ENCODE results near the gene TMPRSS12.
A peak's percentile ranks its signal among the peaks of the same experiment; 100 is the strongest.
"Not testable (repeated sequence)": the region's sequence is repeated elsewhere in the genome, so short reads cannot be mapped to it uniquely, and the experiment has no call there.

TMPRSS12 gene

DNA sequence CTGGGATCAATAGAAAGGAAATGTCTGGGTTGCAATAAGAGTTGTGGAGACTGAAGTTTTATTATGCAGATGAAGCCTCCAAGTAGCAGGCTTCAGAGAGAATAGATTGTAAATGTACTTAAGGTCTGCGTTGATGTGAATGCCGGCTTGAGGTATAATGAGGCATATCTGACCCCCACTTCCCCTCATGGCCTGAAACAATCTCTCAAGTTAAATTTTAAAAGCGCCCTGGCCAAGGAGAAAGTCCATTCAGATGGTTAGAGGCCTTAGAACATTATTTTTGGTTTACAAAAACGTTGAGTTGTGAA is 81.4 kb downstream of the TMPRSS12 start:
- H3K4me3 ChIP-seq: peak overlapping the region; percentile 95
- DNase-seq (ENCODE audit: low spot score): no peak
- peak overlapping the region; percentile 89 to 92 for H3K27ac ChIP-seq
- TF ChIP-seq, protein P1, sequence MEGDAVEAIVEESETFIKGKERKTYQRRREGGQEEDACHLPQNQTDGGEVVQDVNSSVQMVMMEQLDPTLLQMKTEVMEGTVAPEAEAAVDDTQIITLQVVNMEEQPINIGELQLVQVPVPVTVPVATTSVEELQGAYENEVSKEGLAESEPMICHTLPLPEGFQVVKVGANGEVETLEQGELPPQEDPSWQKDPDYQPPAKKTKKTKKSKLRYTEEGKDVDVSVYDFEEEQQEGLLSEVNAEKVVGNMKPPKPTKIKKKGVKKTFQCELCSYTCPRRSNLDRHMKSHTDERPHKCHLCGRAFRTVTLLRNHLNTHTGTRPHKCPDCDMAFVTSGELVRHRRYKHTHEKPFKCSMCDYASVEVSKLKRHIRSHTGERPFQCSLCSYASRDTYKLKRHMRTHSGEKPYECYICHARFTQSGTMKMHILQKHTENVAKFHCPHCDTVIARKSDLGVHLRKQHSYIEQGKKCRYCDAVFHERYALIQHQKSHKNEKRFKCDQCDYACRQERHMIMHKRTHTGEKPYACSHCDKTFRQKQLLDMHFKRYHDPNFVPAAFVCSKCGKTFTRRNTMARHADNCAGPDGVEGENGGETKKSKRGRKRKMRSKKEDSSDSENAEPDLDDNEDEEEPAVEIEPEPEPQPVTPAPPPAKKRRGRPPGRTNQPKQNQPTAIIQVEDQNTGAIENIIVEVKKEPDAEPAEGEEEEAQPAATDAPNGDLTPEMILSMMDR (IDR thresholded peaks at IDR 0.05): no peak

DNA sequence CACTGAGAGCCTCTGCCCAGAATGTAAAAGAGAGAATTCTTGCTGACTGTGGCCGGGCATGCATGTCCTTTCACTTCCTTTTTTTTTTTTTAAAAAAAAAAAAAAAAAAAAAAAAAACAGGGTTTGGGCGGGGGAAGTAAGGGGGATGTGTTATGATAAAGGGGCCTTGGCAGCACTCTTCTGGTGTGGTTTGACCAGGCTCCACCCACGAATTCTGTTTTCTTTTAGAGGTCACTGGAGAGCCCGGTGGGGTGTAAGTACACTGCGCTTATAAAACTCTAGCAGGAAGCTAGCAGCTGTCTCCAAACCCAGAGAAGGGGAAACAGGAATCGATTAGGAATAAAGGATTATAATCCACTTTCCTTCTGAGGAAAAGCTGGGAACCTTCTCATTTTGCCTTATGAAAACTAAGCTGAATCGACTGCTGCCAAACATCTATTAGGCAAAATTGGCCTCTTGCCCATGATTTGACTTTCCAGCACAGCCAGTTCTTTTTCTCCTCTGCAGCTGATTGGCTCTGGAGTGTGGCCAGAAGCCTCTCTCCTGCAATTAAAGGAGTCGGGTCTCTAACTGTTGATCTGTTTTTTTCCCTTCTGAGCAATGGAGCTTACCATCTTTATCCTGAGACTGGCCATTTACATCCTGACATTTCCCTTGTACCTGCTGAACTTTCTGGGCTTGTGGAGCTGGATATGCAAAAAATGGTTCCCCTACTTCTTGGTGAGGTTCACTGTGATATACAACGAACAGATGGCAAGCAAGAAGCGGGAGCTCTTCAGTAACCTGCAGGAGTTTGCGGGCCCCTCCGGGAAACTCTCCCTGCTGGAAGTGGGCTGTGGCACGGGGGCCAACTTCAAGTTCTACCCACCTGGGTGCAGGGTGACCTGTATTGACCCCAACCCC is 82.0 kb downstream of the TMPRSS12 start:
- DNase-seq (ENCODE audit: low spot score): peak; percentile 95
- TF ChIP-seq, protein P1 (IDR thresholded peaks at IDR 0.05): no peak
- Histone ChIP-seq H3K4me3 (peak overlapping the region; percentile 95), H3K27ac (peak overlapping the region; percentile 89 to 92)

DNA sequence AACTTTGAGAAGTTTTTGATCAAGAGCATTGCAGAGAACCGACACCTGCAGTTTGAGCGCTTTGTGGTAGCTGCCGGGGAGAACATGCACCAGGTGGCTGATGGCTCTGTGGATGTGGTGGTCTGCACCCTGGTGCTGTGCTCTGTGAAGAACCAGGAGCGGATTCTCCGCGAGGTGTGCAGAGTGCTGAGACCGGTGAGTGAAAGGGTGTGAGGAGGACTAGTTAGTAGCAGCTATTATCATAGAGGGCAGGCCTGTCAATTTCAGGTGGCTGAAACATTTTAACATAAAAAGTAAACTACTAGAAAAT is 82.6 kb downstream of the TMPRSS12 start:
- TF ChIP-seq, protein P1 (IDR thresholded peaks at IDR 0.05): no peak
- H3K4me3 ChIP-seq: peak overlapping the region; percentile 95
- DNase-seq (ENCODE audit: low spot score): no peak
- H3K27ac ChIP-seq: peak overlapping the region; percentile 89 to 92

DNA sequence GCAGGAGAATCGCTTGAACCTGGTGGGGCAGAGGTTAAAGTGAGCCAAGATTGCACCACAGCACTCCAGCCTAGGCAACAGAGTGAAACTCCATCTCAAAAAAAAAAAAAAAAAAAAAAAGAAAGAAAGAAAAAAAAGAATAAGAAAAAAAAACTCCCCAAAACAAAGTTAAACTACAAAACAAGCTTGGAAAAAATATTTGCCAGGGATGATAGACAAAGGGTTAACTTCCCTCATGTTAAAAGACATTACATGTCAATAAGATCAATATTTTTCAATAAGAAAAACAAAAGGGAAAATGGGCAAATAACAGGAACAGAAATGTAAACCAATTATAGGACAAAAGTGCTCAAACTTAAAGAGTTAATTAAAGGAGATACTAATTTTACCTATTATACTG is 83.2 kb downstream of the TMPRSS12 start:
- H3K27ac ChIP-seq: peak overlapping the region; percentile 89 to 92
- no peak for DNase-seq (ENCODE audit: low spot score)
- TF ChIP-seq, protein P1 (IDR thresholded peaks at IDR 0.05): no peak
- peak overlapping the region; percentile 95 for H3K4me3 ChIP-seq

DNA sequence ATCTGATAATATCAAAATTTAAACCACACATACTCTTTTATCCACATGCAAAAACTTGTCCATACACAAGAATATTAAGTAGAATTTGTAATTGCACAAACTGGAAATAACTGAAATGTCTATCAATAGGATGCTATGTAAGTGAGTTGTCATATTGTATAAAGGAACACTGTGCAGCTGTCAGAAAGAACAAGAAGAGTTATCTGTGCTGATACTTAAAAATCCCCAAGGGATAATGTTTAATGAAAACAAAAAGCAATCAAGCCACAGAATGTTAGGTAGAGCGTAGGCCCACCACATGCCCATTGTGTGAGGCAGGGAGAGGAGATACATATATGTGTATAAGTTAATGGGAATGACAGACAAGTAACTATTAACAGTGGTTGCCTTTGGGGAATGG is 83.7 kb downstream of the TMPRSS12 start:
- H3K4me3 ChIP-seq: peak overlapping the region; percentile 95
- DNase-seq (ENCODE audit: low spot score): no peak
- H3K27ac ChIP-seq: peak overlapping the region; percentile 77 to 89
- TF ChIP-seq, protein P1 (IDR thresholded peaks at IDR 0.05): no peak

DNA sequence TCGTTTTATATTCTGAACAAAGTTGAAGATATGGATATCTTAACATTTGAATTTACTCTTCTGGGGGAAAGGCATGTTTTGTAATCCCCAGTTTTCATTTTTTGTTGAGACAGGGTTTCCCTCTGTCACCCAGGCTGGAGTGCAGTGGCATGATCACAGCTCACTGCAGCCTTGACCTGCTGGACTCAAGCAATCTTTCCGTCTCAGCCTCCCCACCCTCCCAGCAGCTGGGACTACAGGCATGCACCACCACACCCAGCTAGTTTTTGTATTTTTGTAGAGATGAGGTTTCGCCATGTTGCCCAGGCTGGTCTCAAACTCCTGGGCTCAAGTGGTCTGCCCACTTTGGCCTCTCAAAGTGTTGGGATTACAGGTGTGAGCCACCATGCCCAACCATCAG is 84.2 kb downstream of the TMPRSS12 start:
- Histone ChIP-seq H3K27ac (peak overlapping the region in 1 of 2 donors; percentile 77), H3K4me3 (peak overlapping the region; percentile 95)
- DNase-seq (ENCODE audit: low spot score): not testable (repeated sequence)

DNA sequence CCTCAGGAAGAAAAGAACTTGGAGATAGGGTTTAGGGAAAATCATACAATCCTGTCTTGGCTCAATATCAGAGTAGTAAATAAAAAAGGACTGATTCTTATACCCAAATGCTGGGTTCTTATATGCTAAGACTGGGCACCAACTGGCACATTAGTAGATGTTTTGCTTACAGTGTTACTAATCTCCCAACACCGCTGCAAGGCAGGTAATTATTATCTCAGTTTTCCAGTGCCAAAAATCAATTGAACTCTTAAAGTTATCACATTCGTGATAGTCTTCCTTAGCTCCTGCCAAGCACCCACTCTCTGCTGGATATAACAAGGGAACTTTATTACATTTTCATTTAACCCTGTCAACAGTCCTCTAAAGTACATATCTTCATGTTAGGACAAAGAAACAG is 84.6 kb downstream of the TMPRSS12 start:
- no peak for DNase-seq (ENCODE audit: low spot score)
- TF ChIP-seq, protein P1 (IDR thresholded peaks at IDR 0.05): no peak
- Histone ChIP-seq H3K4me3 (peak overlapping the region; percentile 95), H3K27ac (peak overlapping the region; percentile 3 to 77)
